GM21825 (cell line): ENCODE data around the gene CENPN.

Source experiments
- ATAC-seq: cut with Tn5 transposase; IDR thresholded peaks from one replicate; pipeline ENCODE4 v1.9.1; 2021; ENCODE audit warnings: mild to moderate bottlenecking, moderate library complexity; ENCODE audit not compliant: unreplicated experiment

CENPN gene, protein sequence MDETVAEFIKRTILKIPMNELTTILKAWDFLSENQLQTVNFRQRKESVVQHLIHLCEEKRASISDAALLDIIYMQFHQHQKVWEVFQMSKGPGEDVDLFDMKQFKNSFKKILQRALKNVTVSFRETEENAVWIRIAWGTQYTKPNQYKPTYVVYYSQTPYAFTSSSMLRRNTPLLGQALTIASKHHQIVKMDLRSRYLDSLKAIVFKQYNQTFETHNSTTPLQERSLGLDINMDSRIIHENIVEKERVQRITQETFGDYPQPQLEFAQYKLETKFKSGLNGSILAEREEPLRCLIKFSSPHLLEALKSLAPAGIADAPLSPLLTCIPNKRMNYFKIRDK

DNA sequence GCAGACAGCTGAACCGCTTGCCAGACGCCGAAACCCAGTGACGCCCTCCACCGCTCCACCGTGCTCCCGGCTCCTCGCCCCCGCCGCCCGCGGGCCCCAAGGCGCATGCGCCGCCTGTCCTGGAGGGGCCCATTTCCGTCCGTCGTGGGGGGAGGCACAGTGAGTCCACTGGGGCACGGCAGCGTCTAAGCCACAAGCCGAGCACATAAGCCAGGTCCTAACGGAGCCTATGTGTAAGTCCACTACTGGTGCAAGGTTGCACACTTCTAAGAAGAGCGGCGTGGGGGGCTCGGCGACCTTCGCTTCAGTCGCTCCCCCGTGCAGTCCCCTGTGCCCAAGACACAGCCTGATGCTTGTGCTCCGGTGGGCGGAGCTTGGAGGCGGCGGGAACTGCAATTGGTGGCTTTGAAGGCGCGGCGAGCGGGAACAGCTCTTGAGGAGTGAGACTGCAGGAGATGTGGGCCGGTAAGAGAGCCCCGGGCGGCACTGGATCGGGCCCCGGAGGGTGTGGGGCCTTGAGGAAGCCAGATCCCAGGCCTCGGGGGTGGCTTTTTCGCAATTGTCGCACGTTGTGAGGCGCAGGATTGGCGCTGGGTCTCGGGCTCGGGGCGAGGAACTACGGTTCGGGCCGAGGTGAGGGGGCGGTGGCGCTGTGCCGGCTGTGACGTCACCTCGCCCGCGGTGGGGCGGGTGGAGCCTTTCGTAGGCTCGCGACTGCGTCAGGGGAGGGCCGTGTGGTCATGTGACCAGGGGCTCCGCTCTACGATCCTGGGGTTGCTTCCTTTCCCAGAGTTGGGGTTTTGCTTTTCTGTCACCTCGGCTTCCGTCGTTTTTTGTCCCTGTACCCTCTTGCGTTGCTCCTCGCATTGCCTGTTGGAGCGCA lies at the start of gene CENPN, which contains the start of gene CMC2:
TSS of gene CENPN (plus strand) at position 402 of the 883 bp plus-strand sequence. CDS start 4,726 bp downstream, outside the sequence.
TSS of gene CMC2 (minus strand) at position 73 of the 883 bp plus-strand sequence. CDS start 9,491 bp downstream, outside the sequence.
- ATAC-seq: peak; percentile 81

DNA sequence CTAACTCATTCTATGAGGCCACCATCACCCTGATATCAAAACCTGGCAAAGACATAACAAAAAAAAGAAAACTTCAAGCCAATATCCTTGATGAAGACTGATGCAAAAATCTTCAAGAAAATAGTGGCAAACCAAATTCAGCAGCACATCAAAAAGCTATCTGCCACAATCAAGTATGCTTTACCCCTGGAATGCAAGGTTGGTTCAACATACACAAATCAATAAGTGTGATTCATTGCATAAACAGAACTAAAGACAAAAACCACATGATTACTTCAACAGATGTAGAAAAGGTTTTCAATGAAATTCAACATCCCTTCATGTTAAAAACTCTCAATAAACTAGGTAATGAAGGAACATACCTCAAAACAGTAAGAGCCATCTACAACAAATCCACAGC lies 48.7 kb upstream of the CENPN start:
- no peak for ATAC-seq

DNA sequence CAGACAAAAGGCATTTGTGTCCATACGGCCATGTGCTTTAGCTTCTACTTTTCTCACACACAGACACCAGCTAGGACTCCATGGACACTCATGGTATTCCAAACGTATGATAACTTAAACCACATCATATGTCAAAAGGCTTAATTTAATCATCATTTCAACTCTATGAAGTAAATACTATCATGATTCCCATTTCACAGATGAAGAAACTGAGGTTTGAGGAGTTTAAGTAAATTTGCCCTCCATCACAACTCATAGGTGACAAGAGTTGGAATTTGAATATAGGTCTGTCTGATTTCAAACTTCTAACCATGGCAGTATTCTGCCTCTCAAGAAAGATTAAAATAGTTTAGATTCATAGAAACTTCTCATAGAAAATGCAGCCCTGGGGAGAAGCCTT lies 44.1 kb upstream of the CENPN start:
- ATAC-seq: no peak

DNA sequence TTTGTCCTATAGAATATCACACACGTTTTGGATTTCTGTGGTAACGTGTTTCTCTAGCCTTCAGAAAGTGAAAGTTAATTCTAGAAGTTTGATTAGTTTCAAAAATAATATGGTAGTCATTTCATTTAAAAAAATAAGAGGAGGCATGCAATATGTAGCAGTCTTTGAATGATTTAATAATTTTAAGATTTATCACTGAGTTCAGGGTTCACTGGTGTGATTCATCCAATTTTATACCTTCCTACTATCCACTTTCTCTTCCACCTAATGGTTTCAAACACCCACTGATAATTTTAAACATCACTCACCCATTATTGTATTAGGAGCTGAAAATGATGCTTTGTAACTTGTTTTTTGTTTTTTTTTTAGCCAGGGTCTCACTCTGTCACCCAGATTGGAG lies 42.7 kb upstream of the CENPN start:
- ATAC-seq: no peak

DNA sequence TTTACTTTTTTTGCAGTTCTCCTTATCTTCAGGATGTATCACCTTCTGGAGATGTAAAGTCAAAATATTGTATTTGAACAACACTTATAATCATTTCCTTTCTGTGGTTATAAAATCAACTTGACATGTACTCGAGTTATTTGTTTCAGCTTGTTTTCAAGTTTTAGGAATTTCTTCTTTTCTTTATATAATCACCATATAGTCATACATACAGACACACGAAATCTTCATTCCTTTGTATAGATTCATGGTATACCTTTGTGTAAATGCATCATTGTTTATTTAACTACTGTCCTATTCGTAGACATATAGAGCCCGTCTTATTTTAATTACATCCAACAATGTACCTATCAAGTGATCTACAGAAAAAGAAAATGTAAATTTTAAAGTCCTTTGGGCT lies 40.4 kb upstream of the CENPN start:
- ATAC-seq: no peak

DNA sequence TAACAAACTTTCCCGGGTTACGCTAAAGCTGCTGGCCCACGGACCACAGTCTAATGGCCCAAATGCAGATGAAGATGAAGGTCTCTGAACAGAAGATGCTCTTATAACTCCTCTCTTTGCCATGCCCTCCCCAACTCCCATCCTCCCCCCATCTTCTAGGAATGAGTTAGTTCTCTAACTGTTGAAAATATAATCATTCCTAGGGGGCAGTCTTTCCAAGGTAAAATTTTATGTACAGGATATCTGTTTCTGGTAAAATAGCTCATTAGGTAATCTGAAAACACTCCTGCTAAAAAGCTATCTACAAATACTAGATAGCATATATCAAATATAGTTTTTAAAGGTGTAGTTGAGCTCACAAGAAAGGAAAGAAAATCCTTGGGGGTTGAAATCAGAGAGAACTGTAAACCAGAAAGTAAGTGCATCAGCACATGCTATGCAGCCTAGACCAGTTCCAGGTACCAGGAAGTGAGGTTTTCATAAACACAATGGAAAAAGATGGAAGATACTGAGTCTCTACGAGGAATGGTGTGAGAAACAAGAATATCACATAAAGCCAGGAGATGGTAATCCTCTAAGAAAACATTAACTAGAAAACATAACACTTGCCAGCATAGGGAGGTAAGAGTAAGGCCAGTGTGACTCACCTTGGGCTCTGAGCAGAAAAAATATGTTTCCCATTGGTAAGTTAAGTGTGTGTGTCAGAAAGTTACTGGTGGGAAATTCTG lies 38.5 kb upstream of the CENPN start:
- ATAC-seq: no peak

DNA sequence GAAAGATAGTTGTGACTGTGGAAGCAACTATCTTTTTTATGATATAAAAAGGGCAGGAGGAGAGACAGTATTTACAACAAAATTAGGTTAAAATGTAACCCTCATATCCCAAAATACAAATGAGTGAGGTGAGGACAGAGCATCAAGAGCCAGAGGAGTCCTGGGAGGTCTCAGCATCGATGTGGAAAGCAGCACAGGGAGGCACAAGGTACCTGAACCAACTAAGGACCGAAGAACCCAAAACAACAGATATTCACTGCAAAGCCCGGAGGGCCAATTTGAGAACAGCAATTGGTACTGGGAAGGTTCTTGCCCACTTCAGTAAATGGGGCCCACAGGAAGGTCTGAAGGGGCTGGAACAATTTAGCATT lies 37.9 kb upstream of the CENPN start:
- ATAC-seq: no peak

DNA sequence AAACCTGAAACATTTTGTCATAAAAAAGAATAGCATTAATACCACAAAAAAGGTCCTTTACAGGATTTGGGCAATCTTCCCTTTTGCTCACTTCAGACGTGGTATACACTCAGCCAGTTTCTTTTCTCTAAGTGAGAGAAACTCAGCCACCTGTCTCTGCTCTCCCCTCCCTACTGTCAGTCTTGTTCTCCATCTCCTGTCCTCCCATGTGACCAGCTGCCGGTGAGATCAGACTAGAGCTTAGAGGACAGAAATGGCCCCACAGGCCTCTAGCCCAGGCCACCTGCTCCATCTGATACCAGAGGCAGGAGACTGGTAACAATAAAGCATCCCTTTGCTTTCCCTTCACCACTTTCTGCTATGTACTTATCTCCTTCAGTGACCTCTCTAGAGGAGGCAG lies 35.2 kb upstream of the CENPN start:
- peak; percentile 69 for ATAC-seq

DNA sequence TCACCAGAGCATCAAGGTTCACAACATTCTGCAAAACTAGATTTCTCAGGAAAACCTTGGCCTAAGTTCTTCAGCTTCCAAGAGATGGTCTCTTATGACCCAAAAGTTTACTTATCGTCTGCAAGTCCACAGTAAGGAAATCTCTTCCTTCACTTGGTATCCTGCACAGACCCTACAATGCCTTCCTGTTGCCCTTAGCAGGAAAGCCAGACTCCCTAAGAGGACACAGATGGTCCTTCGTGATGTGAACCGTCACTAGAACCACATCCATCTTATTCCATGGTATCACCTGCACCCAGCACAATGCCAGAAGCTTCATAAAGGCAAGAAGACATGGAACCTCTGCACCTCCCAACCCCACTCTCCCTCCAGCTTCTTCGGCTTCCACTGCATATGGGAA lies 34.4 kb upstream of the CENPN start:
- no peak for ATAC-seq

DNA sequence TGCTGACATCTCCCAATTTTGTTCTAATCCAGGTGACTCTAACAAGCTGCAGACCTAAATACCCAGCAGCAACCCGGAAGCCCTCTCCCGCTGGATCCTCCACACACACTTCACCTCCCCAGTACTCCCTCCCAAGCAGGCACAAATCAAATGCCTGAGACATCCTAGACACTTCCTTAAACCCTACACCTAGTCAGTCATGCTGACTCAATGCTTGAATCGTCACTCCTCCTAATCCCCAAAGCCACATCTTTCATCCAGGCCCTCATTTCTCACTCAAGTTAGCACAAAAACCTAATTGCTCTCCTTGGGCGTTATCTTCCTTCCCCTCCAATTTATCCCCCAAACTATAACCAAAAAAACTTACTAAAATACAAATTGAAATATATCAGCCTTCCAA lies 33.0 kb upstream of the CENPN start:
- ATAC-seq: no peak

DNA sequence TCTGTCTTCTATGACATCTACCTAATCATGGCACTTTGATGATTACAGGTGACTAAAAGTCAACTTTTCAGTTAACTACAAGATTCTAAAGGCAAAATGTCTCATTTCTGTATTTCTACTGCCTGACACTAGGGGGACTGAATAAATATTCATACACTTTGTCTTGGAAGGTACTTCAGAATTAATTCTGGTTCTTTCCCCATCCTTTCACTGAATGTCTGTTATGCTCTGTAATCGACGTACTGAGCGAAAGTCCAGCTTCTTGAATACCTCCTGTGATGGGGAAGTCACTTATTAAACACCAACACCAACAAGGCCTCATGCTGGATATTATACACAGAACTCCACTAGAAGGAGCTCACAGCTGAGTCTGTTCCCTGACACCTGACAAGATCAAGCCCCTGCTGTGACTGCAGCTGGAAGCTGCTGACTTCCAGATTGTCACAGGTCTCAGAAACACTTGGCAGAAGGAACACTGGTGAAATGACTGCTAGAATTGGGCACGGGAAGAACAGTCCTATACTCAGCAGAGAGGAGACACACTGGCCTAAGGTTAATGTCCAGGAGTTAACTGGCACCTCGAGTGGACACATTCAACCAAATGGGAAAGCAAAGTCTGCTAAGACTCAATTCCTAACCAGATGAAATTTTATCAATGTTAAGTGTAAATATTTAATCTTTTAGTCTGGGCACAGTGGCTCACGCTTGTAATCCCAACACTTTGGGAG lies 32.2 kb upstream of the CENPN start:
- ATAC-seq: no peak

DNA sequence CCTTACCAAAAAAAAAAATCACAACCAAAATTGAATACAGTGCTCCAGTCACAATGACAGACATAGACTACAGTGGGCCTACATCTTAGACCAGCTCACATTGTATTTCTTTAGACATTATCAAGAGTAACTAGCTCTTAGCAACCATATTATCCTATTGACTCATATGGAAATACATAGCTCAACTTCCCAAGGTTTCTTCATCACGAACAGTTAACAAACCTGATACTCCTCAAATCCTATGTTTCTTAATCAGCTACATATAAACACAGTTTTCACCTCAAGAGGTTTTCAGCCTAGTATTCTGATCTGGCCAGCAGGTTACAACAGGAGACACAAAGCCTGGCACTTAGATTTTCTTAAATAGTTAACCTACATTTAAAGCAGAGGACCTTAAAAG lies 30.1 kb upstream of the CENPN start:
- no peak for ATAC-seq

DNA sequence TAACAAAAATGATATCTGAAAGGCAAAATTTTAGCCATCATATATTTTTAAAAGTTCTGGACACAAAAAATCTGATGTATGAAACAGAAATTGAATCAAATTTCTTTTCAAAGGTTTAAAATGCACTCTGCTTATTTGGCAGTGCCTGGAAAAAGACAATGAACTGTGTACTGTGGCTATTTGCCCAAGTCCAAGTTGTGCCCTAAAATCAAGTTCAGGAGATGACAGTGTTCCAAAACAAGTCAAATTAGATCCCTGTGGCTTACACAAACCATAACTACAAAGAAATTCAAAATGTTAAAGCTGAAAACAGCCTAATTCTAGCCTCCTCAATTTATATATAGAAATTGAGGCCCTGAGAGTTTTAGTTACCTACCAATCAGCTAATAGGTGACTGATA lies 25.9 kb upstream of the CENPN start:
- ATAC-seq: no peak

DNA sequence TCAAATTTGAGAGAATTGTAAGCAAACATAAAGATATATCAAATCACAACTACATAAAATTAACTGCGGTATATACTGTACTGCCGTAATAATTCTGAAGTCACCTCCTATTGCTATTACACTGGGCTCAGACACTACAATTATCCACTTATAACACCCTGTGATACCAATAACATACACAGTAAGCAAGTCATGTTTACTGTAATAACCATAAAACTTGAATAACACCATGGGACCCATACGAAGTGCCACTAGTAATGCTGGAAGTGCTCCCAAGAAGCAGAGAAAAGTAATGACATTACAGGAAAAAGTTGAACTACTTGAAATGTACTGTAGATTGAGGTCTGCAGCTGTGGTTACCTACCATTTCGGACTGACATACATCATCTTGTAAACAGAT lies 24.4 kb upstream of the CENPN start:
- ATAC-seq: no peak

DNA sequence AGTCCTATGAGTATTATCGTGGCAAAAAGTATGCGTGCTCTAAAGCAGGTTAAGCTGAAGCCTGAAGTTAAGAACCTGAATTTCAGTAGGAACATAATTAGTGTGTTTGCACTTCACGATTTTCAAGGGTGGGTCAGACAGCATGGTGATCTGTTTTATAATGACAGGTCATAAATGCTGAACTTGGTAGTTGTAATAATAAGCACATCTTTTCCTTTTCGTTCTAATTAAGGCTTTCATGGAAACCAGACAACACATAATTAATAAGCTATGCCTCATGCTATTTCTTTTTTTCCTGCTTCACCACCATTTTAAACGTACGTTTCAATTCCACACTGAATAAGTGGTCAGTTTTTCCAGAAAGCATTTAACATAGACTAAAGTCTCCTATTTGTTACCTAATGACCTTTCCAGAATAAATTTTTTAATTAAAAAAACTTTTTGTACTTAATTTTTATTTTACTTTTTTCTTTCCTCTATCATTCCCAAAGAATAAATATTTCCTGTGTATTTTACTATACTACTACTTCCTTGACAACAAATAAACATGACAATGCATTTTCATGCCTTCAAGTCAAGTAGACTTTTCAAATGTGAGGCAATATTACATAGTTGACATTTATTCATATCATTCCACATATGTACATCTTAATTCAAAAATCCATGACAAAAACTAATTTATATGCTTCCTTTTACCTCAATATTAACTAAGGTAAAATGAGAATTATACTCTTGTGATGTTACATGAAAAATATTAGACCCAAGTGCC lies 22.7 kb upstream of the CENPN start:
- no peak for ATAC-seq

DNA sequence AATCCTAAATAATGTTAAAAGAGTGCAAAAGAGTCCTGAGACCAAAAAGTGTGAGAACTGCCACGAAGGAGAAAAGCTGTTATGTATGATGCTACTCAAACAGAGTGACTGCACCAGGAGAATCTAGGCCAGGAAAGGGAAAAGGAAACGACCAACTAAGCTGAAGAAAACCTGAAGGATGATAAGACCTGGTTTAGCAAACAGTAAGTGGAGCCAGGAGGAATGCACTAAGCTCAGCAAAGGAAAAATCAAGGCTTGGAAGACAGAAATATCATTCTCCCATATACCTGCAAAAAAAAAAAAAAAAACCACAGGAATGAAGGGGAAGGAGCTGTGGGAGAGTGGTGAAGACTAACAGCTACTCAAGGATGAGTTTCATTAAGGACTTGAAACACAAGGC lies 21.4 kb upstream of the CENPN start:
- no peak for ATAC-seq

DNA sequence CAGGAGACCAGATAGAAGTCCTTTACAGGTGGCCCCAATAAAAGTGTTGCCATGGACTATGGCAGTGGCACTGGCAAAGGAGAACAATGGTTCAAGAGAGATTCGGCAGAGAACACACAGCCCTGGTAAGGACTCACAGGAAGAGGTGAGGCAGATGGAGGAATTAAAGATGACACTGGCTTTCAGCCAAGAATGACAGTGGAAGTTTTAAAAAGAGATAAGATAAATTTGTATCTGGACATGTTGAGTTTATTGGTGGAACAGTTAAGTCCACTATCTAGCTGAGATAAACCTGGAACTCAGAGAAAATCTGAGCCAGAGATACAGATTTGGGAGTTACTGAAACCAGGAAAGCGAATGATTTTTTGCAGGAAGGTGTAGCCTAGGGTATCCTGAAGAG lies 20.5 kb upstream of the CENPN start:
- no peak for ATAC-seq

DNA sequence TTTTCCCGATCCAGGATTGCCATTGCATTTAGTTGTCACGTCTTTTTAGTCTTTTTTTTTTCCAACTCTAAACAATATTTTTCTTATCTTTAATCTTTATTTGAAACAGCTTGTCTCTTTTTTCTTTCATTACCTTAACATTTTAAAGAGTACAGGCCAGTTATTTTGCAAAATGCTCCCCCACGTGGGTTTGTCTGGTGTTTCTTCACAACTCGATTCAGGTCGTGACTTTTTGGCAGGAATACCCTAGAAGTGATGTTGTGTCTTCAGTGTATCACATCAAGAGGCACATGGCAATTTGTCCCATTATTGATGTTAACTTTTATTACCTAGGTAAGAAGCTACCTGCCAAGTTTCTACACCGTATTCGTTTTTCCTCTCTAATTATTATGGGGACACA lies 18.3 kb upstream of the CENPN start:
- ATAC-seq: no peak

DNA sequence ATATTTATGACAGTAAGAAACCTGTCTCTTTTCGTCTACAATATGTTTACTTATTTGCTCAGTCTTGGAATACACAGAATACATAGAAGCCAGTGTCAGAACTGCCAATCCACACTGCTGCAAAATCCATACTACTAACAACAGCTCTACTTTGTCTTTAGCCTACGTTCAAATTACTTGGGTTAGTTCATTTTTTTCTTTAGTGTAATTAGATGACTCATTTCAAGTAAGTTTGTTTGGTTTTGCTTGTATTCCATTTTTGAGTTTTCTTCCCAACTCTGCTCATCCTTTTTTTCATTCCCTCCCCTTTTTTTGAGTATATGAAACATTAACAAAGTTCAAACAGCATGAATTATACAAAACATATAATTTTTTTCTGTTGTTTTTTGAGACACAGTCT lies 17.2 kb upstream of the CENPN start:
- no peak for ATAC-seq

DNA sequence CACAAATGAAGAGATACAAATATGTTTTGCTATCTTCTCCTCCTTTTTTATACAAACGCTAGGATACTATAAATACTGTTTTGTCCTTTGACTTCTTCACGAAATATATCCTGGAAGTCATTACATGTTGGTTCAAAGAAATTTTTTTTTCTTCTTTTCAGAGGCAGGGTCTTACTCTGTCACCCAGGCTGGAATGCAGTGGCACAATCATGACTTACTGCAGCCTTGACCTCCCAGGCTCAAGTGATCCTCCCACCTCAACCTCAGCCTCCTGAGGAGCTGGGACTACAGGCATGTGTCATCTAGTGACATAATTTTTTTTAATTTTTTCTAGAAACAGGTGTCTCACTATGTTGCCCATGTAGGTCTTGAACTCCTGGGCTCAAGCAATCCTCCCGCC lies 16.4 kb upstream of the CENPN start:
- no peak for ATAC-seq
